ENCODE results near the gene NOB1.

DNA sequence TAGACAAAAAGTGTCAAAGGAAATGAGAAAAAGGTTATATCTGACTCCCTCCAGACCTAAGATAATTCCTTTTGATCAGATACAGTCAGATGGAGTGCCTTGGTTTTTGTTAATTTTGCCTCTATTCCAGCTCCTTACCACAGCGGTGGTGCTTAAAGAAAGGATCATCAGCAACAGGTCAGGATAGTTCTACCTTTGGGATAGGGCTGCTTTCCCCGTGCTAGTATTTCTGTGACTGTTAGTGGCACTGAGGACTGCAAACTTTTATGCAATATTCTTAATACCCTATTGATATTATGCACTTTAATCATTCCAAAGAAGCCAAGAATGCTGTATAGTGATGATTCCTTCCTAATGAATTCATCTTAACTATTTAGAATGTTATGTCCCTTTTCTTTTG, 52.9 kb downstream of the NOB1 start:
- TF ChIP-seq, protein P1, sequence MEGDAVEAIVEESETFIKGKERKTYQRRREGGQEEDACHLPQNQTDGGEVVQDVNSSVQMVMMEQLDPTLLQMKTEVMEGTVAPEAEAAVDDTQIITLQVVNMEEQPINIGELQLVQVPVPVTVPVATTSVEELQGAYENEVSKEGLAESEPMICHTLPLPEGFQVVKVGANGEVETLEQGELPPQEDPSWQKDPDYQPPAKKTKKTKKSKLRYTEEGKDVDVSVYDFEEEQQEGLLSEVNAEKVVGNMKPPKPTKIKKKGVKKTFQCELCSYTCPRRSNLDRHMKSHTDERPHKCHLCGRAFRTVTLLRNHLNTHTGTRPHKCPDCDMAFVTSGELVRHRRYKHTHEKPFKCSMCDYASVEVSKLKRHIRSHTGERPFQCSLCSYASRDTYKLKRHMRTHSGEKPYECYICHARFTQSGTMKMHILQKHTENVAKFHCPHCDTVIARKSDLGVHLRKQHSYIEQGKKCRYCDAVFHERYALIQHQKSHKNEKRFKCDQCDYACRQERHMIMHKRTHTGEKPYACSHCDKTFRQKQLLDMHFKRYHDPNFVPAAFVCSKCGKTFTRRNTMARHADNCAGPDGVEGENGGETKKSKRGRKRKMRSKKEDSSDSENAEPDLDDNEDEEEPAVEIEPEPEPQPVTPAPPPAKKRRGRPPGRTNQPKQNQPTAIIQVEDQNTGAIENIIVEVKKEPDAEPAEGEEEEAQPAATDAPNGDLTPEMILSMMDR (conservative IDR thresholded peaks at IDR 0.05): no peak
- no peak for TF ChIP-seq ZFX (IDR thresholded peaks at IDR 0.05)

Data from C4-2B (cell line).